ENCODE measurements around the gene AGPAT1.

GRCh38 chr6:32196682-32197616 lies 21.1 kb upstream of the AGPAT1 start:
- TF ChIP-seq IRF2 (CRISPR knock-in tag; IDR thresholded peaks at IDR 0.05) (no peak), ATF3 (CRISPR knock-in tag; IDR thresholded peaks at IDR 0.05) (no peak), FOXP4 (CRISPR knock-in tag; IDR thresholded peaks at IDR 0.05) (no peak), ETV5 (CRISPR knock-in tag; IDR thresholded peaks at IDR 0.05; ENCODE audit: borderline replicate concordance) (no peak), SIN3A (IDR thresholded peaks at IDR 0.05; ENCODE audit: borderline replicate concordance, low read depth, low read length) (no peak), ZNF30 (CRISPR knock-in tag; IDR thresholded peaks at IDR 0.05) (no peak), CTCF (CRISPR knock-in tag; IDR thresholded peaks at IDR 0.05) (no peak), POLR2A (IDR thresholded peaks at IDR 0.05; ENCODE audit: insufficient read depth in 1 of 2, low read depth in 2 of 2, low read length in 2 of 2) (no peak), MATR3 (CRISPR knock-in tag; IDR thresholded peaks at IDR 0.05) (no peak), ZNF549 (CRISPR knock-in tag; IDR thresholded peaks at IDR 0.05) (no peak)
